GM19351 (cell line): ENCODE measurements around the gene TMEM89.

Experiments used
- ATAC-seq: cut with Tn5 transposase; IDR thresholded peaks from one replicate; pipeline ENCODE4 v1.9.1; 2021; ENCODE audit warnings: mild to moderate bottlenecking, moderate library complexity; ENCODE audit not compliant: unreplicated experiment

TMEM89 gene

DNA sequence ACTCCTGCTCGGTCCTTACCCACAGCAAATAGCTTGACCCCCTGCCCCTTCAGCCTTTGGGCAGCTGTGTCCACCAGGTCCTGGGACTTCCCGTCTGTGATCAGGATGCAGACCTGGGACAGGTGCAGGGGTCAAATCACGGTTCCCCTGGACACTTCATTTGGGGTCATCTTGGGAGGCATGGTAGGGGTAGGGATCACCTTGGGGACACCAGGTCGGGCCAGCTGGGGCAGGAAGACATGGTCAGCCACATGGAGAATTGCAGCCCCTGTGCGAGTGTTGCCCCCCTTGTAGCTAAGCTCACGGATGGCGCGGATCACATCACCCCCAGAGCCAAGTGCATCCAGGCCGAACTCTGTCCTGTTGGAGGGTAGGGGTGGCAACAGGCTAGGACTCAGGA, 28.2 kb downstream of the TMEM89 start:
- ATAC-seq, result no peak

GRCh38 chr3:48592519-48593087, 29.0 kb downstream of the TMEM89 start:
- no peak for ATAC-seq

GRCh38 chr3:48591886-48592518, 29.6 kb downstream of the TMEM89 start:
- no peak for ATAC-seq

DNA sequence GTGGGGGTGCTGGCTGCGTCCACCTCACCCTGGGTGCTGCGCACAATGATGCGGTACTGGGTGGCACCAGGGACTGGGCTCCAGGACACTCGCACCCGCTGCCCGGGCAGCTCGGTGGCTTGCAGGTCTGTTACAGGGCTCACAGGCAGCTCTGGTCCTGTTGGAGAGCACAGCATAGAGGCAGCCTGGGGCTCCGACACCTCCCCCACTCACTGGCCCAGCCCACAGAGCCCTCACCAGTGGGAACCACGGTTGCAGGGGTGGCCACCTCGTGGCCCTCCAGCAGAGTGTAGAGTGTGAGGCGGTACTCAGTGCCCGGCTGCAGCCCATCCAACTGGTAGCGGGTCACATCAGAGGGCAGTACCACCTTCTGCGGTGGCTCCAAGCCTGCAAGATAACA, 30.1 kb downstream of the TMEM89 start:
- no peak for ATAC-seq

DNA sequence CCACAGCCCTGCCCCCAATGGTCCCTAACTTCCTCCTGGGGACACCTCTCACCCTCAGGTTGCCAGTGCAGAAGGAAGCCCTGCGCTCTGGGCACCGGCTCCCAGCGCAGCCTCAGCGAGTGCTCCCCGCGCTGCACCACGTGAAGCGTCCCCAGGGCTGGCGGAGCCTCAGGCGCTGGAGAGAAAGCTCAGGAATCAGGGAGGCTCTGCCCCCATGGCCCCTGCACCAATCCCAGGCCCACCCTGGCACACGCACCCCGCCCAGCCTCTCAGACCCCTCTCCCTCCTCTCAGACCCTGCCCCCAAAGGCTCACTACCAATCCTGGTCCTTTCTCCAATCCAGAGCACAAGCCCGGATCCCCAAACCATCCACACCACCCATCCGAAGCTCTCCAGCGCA, 33.3 kb downstream of the TMEM89 start:
- no peak for ATAC-seq

DNA sequence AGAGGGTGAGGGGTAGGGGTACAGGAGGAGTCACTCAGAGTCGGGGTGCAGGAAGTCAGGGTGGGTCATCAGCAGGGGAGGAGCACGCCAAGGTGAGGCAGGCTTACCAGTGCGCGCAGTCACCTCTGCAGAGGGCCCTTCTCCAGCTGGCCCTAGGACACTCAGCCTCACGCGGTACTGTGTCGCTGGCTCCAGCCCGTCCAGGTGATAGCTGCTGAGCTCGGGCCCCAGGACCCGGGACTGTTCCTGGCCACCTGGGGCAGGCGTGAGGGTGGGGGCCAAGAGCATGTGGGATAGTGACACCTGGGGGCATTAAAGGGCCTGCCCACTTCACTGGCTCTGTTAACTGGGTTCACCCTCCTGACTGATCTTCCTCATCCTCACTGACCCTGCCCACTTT, 33.9 kb downstream of the TMEM89 start:
- no peak for ATAC-seq

GRCh38 chr3:48585411-48585810, 36.2 kb downstream of the TMEM89 start:
- no peak for ATAC-seq

DNA sequence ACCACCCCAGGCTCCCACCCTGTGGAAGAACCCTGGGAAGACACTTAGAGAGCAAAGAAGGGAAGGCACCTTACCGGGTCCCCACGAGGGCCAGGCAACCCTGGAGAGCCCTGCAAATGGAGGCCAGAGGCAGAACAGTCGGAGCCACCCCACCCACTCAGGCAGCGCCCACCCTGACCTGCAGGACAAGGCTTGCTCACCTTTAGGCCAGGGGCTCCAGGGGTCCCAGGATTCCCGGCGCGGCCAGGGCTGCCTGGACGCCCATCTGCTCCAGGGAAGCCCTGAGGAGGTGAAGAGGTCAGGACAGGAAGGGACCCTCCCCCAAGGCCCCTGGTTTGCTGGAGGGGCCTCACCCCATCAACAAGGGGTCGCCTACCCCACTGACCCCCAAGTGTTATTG, 36.7 kb downstream of the TMEM89 start:
- ATAC-seq, result no peak

DNA sequence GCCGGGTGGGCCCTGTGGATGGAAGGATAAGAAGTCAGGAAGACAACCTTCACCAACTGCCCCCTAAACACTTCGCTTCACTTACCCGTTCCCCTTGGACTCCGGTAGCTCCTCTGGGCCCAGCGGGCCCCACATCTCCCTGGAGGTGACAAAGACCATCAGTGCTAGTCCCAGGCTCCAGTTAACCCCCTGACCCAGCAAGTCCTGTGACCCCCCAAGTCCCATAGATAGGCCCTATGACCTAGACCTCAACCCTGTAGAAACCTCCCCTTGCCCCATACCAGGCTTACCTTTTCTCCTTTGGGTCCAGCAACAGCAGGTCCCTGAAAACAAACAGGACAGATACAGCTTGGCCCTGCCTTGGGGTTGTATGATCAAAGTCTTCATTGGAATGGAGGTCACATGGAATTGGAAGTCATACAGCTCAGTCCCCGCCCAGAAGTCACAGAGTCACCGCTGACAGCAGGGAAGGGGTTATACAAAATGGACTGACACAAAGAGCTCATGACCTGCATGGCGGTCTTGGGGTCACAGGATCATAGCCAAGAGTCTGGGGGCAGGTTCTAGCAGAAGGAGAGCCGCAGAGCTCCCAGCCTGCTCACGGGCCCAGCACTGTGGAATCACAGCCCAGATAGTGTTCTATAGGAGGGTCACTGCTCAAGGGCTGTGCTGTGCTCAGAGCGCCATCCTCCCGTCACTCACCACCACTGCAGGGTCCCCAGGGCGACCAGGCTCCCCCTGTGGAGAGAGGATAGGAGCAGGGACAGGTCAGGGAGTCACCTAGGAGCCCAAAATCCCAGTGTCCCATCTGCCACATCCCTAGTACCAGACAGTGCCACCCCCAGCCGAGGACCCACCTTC, 39.7 kb downstream of the TMEM89 start:
- no peak for ATAC-seq

DNA sequence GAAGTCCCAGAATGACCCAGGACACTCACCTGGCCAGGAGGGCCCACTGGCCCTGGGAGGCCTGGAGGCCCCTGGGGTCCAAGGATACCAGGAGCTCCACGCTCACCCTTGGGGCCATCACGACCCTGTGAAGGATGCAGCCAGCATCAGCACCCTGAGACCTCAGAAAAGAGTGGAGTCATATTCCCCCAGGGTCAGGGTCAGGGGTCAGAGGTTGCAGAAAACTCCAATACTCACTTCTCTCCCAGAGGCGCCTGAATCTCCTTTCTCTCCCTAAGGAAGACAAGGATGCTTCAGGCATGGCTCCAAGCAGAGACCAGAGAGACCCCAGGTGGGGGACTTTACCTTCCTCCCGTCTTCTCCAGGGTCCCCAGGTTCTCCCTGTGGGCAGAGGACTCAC, 44.9 kb downstream of the TMEM89 start:
- no peak for ATAC-seq

- ATAC-seq, result no peak
Measured at GRCh38 chr3:48575366-48575765, 46.2 kb downstream of the TMEM89 start.

- ATAC-seq, result no peak
Measured at GRCh38 chr3:48573973-48574585, 47.5 kb downstream of the TMEM89 start.

- no peak for ATAC-seq
Measured at GRCh38 chr3:48572517-48572916, 49.1 kb downstream of the TMEM89 start.

- ATAC-seq, result no peak
Measured at GRCh38 chr3:48571938-48572337, 49.6 kb downstream of the TMEM89 start.
